GM18870 (cell line): ENCODE results near the gene SLC24A3.

Experiments
- ATAC-seq: cut with Tn5 transposase; IDR thresholded peaks from one replicate; pipeline ENCODE4 v1.9.1; 2021; ENCODE audit warnings: moderate library complexity; ENCODE audit not compliant: unreplicated experiment

The SLC24A3 gene

GRCh38 chr20:19269737-19270340 is 57.4 kb downstream of the SLC24A3 start:
- no peak for ATAC-seq

GRCh38 chr20:19271879-19272651 is 59.6 kb downstream of the SLC24A3 start:
- ATAC-seq: no peak

GRCh38 chr20:19272976-19273654 is 60.7 kb downstream of the SLC24A3 start:
- ATAC-seq: no peak

- ATAC-seq: no peak
Observed at GRCh38 chr20:19274001-19274400, 61.6 kb downstream of the SLC24A3 start.

GRCh38 chr20:19274412-19275015 is 62.1 kb downstream of the SLC24A3 start:
- no peak for ATAC-seq

- no peak for ATAC-seq
Observed at GRCh38 chr20:19275038-19275629, 62.7 kb downstream of the SLC24A3 start.

- ATAC-seq: no peak
Observed at GRCh38 chr20:19275630-19276071, 63.2 kb downstream of the SLC24A3 start.

GRCh38 chr20:19277381-19277780 is 64.9 kb downstream of the SLC24A3 start:
- no peak for ATAC-seq

- ATAC-seq: no peak
Observed at GRCh38 chr20:19283490-19284025, 71.1 kb downstream of the SLC24A3 start.

GRCh38 chr20:19284400-19285178 is 72.1 kb downstream of the SLC24A3 start:
- ATAC-seq: no peak

GRCh38 chr20:19285436-19285835 is 73.0 kb downstream of the SLC24A3 start:
- no peak for ATAC-seq

GRCh38 chr20:19288061-19288460 is 75.6 kb downstream of the SLC24A3 start:
- no peak for ATAC-seq

- ATAC-seq: no peak
Observed at GRCh38 chr20:19288636-19289035, 76.2 kb downstream of the SLC24A3 start.

- ATAC-seq: no peak
Observed at GRCh38 chr20:19289451-19289850, 77.0 kb downstream of the SLC24A3 start.

- no peak for ATAC-seq
Observed at GRCh38 chr20:19291024-19291817, 78.8 kb downstream of the SLC24A3 start.

GRCh38 chr20:19291818-19292132 is 79.3 kb downstream of the SLC24A3 start:
- no peak for ATAC-seq

GRCh38 chr20:19292254-19292653 is 79.8 kb downstream of the SLC24A3 start:
- ATAC-seq: no peak

GRCh38 chr20:19295076-19295475 is 82.6 kb downstream of the SLC24A3 start:
- no peak for ATAC-seq

GRCh38 chr20:19298652-19299051 is 86.2 kb downstream of the SLC24A3 start:
- ATAC-seq: no peak
